Common myeloid progenitor, CD34-positive (primary cell): ENCODE measurements around the gene AKAP13.

Experiments
- CTCF ChIA-PET: fragments of 350-600 bp; sonication (Branson Sonifier 250); formaldehyde crosslinking; loops from one replicate; lab custom pipeline; 2021; ENCODE audit warnings: antibody characterized with exemption; lab: Charles Lee
- POLR2A ChIA-PET: fragments of 350-600 bp; sonication (Branson Sonifier 250); formaldehyde crosslinking; loops from one replicate; lab custom pipeline; 2021; ENCODE audit warnings: antibody characterized with exemption; lab: Charles Lee
- DNase-seq, 3 donors: peaks; one replicate each; pipeline versions ENCODE4 v3.0.0 to v3.0.0-alpha.2; 2013
- H3K27ac ChIP-seq, 2 experiments: 1 replicate in 1 of 2; 2 replicates in 1 of 2; pipeline ENCODE4 v1.7.0; 2013; ENCODE audit warnings: inconsistent platforms in 2 of 2, low read length in 2 of 2, mild to moderate bottlenecking in 2 of 2, low read depth in 1 of 2, moderate library complexity in 1 of 2; ENCODE audit not compliant: severe bottlenecking in 2 of 2, insufficient read depth in 1 of 2, poor library complexity in 1 of 2
- H3K27me3 ChIP-seq, 5 experiments: replicated peaks in 2 of 5; 1 replicate in 3 of 5; 2 replicates in 2 of 5; pipeline versions ENCODE4 v1.6.1 to v1.7.0; 2013; ENCODE audit warnings: low read length in 4 of 5, mild to moderate bottlenecking in 2 of 5, moderate library complexity in 2 of 5, inconsistent platforms in 1 of 5; ENCODE audit not compliant: insufficient read depth in 5 of 5, control insufficient read depth in 4 of 5
- H3K36me3 ChIP-seq, 4 experiments: 1 replicate in 2 of 4; 2 replicates in 2 of 4; pipeline versions ENCODE4 v1.6.1 to v1.7.0; 2013; ENCODE audit warnings: low read length in 3 of 4, control low read depth in 1 of 4, mild to moderate bottlenecking in 1 of 4; ENCODE audit not compliant: control insufficient read depth in 4 of 4, insufficient read depth in 4 of 4
- H3K4me1 ChIP-seq, 4 experiments: 1 replicate in 3 of 4; 2 replicates in 1 of 4; pipeline versions ENCODE4 v1.6.1 to v1.7.1; 2013; ENCODE audit warnings: low read length in 3 of 4, mild to moderate bottlenecking in 3 of 4, control low read depth in 1 of 4, inconsistent platforms in 1 of 4, moderate library complexity in 1 of 4; ENCODE audit not compliant: control insufficient read depth in 4 of 4, insufficient read depth in 4 of 4; ENCODE audit errors: control extremely low read depth in 1 of 4
- H3K4me3 ChIP-seq, 7 experiments: 1 replicate in 4 of 7; 2 replicates in 3 of 7; pipeline versions ENCODE4 v1.5.1 to v1.7.0; 2013; ENCODE audit warnings: mild to moderate bottlenecking in 7 of 7, low read length in 6 of 7, moderate library complexity in 6 of 7, inconsistent platforms in 2 of 7, low read depth in 2 of 7, control low read depth in 1 of 7; ENCODE audit not compliant: insufficient read depth in 4 of 7, control insufficient read depth in 1 of 7; ENCODE audit errors: extremely low read depth in 1 of 7
- H3K9me3 ChIP-seq, 5 experiments: 1 replicate in 4 of 5; 2 replicates in 1 of 5; pipeline versions ENCODE4 v1.6.1 to v1.7.1; 2013; ENCODE audit warnings: low read length in 4 of 5, mild to moderate bottlenecking in 2 of 5, inconsistent platforms in 1 of 5, low read depth in 1 of 5, moderate library complexity in 1 of 5; ENCODE audit not compliant: control insufficient read depth in 4 of 5, insufficient read depth in 2 of 5; ENCODE audit errors: control extremely low read depth in 1 of 5
- WGBS: methylation state at CpG from one replicate; pipeline ENCODE4 v1.1.5; 2013; ENCODE audit not compliant: insufficient coverage; 5-methylcytosine and 5-hydroxymethylcytosine counted together

The AKAP13 gene

DNA sequence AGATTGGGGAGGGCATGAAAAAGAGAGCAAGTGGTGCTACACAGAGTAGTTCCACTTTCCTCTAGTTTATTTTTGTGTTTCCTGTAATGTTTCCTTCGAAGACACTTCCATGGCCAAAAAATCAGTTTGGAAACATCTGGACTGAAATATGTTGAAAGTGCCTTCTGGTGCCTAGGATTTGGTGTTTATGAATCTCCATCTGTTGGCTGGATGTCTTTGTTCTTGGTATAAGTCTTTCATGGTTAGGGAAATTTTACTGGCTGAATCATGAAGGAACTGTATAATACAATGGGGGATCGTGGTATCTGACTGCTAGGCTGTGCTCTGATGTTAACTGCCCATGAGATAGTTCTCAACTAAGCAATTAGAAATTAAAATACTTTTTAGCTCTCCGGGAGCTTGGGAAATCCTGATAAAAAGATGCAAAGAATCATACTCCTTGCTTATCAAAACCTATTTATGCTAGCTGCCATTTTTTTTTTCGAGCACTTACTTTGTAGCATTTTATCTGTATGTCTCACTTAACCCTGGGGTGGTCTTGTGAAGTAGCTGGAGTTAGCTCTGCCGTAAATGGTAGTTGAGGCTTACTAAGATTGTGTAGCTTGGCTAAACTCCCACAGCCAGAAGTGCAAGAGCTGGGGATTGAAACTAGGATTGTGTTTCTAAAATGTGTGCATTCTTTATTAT is 21.9 kb downstream of the AKAP13 start:
- Histone ChIP-seq H3K36me3 (no peaks in the 10 kb centered on the region), H3K27ac (no peak overlapping the region), H3K27me3 (no peaks in the 10 kb centered on the region), H3K4me1 (peaks cover 11 to 49% (median 29%) of the 10 kb centered on the region in 4 experiments), H3K4me3 (no peak overlapping the region), H3K9me3 (no peaks in the 10 kb centered on the region)
- 50% methylated on average over 2 of the region's 5 CpGs for WGBS
- DNase-seq = peak in 1 of 3 donors; percentile 30
- POLR2A ChIA-PET = interaction anchor here (1.0 kb wide), 1 partner anchor 12 kb away, joined by 3 read pairs; no protein-coding TSS in a partner anchor
- CTCF ChIA-PET = interaction anchor here (0.8 to 6.9 kb wide), 7 partner anchors 10 to 112 kb away, joined by 3 to 51 read pairs (median 3); no protein-coding TSS in a partner anchor

GRCh38 chr15:85403745-85404144 is 23.3 kb downstream of the AKAP13 start:
- Histone ChIP-seq H3K27ac (no peak overlapping the region), H3K27me3 (no peaks in the 10 kb centered on the region), H3K36me3 (no peaks in the 10 kb centered on the region), H3K4me3 (no peak overlapping the region), H3K4me1 (peaks cover 11 to 51% (median 29%) of the 10 kb centered on the region in 4 experiments), H3K9me3 (no peaks in the 10 kb centered on the region)
- no peak for DNase-seq
- ChIA-PET POLR2A (no interaction called here), CTCF (interaction anchor here (0.6 to 6.9 kb wide), 7 partner anchors 9 to 109 kb away, joined by 3 to 51 read pairs (median 5); no protein-coding TSS in a partner anchor)
- WGBS = 95% methylated on average over 4 of the region's 5 CpGs

- POLR2A ChIA-PET = no interaction called here
Observed at GRCh38 chr15:85404176-85404917, 23.9 kb downstream of the AKAP13 start.

DNA sequence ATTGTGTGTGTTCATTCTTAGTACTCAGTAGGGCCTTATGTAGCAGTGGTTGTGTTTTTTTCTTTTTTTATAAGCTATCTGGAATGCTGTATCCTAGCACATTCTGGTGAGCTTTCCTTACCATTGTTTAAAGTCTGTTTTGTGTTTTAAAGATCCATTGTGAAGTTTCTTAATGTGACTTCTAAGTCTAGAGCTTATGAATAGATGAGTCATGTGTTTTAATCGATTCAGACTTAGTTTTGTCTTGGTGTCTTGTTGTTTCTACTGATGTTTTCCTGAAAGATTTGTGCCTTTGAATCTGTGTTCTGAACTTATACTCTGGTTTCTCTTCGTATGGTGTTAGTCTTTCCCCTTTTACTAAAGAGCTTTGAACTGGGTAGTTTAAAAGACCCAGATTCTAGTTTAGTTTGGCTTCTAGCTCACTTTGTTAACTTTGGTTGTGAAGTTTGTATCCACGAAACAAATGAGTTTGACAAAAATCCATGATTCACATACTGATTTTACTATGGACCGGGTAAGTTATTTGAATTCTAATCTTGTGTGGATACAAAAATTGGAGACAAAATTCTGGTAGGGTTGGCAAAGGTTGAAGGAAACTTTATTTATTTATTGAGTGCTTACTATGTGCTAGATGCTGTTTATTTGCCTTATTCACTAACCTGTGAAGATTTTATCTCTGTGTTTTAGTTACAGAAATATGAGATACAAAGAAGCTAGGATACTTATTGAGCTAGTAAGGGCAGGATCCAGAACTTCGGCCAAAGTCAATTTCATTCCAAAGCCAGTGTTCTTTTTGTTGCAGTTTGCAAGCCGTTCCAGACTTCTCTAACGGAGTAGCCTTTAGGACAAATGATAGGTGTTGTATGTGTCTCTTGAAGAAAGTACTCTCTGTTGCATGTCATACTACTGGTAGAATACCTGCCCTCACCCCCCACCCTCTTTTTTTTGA is 24.8 kb downstream of the AKAP13 start:
- CTCF ChIA-PET = interaction anchor here (0.7 to 6.9 kb wide), 7 partner anchors 8 to 116 kb away, joined by 3 to 51 read pairs (median 4); no protein-coding TSS in a partner anchor
- POLR2A ChIA-PET = no interaction called here
- WGBS = 85% methylated on average over 3 of the region's 7 CpGs
- no peak for DNase-seq
- H3K36me3 ChIP-seq = no peaks in the 10 kb centered on the region
- H3K4me1 ChIP-seq = peaks cover 11 to 51% (median 29%) of the 10 kb centered on the region in 4 experiments
- no peak overlapping the region for H3K4me3 ChIP-seq
- no peaks in the 10 kb centered on the region for H3K9me3 ChIP-seq
- no peak overlapping the region for H3K27ac ChIP-seq
- H3K27me3 ChIP-seq = no peaks in the 10 kb centered on the region

More at GRCh38 chr15:85404176-85404917, 23.9 kb downstream of the AKAP13 start:
- peaks cover 11 to 51% (median 29%) of the 10 kb centered on the region in 4 experiments for H3K4me1 ChIP-seq
- no peaks in the 10 kb centered on the region for H3K9me3 ChIP-seq
- peak overlapping the region in 1 of 2 experiments; percentile 20 for H3K27ac ChIP-seq
- no peaks in the 10 kb centered on the region for H3K36me3 ChIP-seq
- no peak overlapping the region for H3K4me3 ChIP-seq
- peak in 2 of 3 donors; percentile 59 to 73 for DNase-seq
- CTCF ChIA-PET = interaction anchor here (1.1 to 6.9 kb wide), 6 partner anchors 8 to 88 kb away, joined by 3 to 51 read pairs (median 6); no protein-coding TSS in a partner anchor
- H3K27me3 ChIP-seq = no peaks in the 10 kb centered on the region
- no CpG with 5 or more reads among the region's 4 CpGs for WGBS

- Histone ChIP-seq H3K4me1 (peaks cover 13 to 45% (median 27%) of the 10 kb centered on the region in 4 experiments), H3K27me3 (no peaks in the 10 kb centered on the region), H3K9me3 (no peaks in the 10 kb centered on the region), H3K4me3 (no peak overlapping the region), H3K36me3 (no peaks in the 10 kb centered on the region), H3K27ac (no peak overlapping the region)
- ChIA-PET POLR2A (no interaction called here), CTCF (interaction anchor here (0.6 to 0.8 kb wide), 2 partner anchors 401 to 432 kb away, joined by 3 read pairs; no protein-coding TSS in a partner anchor)
- no peak for DNase-seq
- 100% methylated on average over 3 of the region's 4 CpGs for WGBS
Observed at GRCh38 chr15:85406916-85407315, 26.5 kb downstream of the AKAP13 start.

DNA sequence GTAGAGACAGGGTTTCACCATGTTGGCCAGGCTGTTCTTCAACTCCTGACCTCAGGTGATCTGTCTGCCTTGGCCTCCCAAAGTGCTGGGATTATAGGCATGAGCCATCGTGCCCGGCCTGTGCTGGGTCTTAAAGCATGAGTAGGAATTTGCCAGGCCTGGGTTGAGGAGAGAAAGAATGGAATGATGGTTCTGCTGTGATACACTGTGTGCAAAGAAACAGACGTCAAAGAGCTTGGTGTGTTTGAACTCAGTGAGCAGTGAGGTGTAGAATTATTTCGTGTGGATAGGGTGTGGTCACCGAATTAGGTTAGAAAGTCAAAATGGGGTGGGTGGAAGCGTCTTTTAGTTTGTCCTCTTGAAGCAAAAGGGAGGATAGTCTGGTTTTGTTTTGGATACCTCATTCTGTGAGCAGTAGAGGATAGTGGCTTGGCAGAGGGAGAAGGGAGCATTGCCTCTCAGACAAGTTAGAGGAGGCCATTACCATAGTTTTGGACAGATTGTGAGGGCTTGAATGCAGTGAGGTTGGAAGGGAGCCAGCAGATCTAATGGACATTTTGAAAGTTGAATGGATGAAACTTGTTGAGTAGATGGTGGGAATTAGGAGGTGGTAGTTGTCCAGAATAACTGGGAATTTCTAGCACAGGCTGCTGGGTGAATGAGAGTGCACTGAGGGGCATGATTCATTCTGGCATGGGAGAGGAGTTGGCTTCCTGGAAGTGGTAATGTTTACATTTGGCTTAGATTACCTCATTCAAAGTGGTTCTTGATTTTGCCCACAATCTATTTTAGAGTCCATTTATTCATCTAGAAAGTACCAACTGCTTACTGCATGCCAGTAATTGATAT is 27.2 kb downstream of the AKAP13 start:
- WGBS = 93% methylated on average over 4 of the region's 6 CpGs

More for the DNA sequence above, 27.2 kb downstream of the AKAP13 start:
- Histone ChIP-seq H3K4me1 (peaks cover 14 to 44% (median 23%) of the 10 kb centered on the region in 4 experiments), H3K4me3 (no peak overlapping the region), H3K27me3 (no peaks in the 10 kb centered on the region), H3K27ac (no peak overlapping the region), H3K36me3 (no peaks in the 10 kb centered on the region), H3K9me3 (no peaks in the 10 kb centered on the region)
- peak in 1 of 3 donors; percentile 32 for DNase-seq
- CTCF ChIA-PET = interaction anchor here (0.6 to 0.8 kb wide), 2 partner anchors 402 to 432 kb away, joined by 3 read pairs; no protein-coding TSS in a partner anchor
- POLR2A ChIA-PET = no interaction called here
